ENCODE data around the gene BIN1.

The BIN1 gene

GRCh38 chr2:127071901-127072328, 35.0 kb downstream of the BIN1 start:
- no peak for DNase-seq

- no peak for DNase-seq
These were observed 36.7 kb downstream of the BIN1 start for GRCh38 chr2:127070221-127070620.

DNA sequence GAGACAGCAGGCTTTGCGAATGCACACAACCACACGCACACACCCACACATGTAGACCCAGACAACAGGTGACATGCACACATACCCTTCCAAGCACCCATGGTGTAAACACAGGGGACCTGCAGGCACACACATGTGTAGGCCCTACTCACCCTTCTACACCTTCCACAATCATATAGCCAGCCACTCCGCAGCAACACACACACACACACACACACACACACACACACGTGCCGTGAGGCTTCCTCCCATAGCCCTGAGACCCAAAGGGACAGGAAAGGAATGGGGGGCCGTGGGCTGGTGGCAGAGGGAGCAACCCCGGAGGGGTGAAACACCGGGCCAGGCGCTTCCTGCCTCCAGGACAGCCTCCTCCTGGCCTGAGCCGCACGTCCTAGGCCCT, 37.4 kb downstream of the BIN1 start:
- no peak for DNase-seq

GRCh38 chr2:127069003-127069402, 38.0 kb downstream of the BIN1 start:
- DNase-seq = no peak

DNA sequence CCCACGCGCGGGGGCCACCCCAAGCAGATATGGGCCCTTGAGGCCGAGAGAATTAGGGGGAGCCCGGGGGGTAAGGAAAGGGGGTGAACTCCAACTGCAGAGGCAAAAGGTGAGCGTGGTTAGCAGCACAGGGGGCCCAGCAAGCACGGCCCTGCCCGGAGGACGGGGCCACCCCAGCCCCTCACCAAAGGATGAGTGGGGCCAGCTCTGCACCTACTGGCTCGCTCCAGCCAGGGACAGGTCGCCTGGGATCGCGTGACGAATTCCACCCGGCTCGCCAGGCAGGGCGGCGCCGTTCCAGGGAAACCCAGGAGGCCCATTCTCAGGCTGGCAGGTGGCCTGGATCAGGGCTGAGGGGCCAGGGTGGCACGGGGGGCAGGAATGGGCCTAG, 38.6 kb downstream of the BIN1 start:
- no peak for DNase-seq

DNA sequence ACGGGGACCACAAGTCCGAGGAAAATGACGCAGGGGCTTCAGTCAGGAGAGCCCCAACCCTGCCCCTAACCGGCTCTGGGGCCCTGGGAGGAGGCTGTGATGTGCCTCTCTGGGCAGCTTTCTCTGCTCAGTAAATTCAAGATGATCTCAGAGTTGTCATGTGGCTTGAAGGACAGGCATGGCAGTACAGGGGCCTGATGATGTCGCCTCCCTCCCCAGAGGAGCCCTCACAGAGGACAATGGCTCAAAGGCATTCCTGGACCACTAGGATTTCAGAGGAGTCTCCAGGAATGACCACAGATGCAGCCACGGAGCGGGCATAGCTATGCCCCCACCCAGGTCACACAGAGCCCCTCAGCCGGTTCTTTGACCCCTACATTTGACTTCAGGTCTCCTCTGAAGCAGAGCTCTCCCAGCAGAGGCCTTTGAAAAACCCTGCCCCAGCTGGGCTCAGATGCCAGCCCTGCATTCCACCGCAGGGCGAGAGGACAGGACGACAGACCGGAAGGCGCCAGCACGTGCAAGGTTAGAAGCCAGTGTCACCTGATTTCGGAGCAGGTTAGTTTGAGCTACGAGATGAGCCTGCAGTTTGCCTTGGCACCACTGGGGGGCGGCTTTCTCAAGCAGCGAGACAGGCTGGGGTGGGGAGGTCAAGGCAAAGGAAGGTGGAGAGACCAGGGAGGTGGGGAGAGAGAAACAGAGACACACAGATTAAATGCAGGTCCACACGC, 39.2 kb downstream of the BIN1 start:
- DNase-seq = no peak

GRCh38 chr2:127066942-127067341, 40.0 kb downstream of the BIN1 start:
- DNase-seq = no peak

DNA sequence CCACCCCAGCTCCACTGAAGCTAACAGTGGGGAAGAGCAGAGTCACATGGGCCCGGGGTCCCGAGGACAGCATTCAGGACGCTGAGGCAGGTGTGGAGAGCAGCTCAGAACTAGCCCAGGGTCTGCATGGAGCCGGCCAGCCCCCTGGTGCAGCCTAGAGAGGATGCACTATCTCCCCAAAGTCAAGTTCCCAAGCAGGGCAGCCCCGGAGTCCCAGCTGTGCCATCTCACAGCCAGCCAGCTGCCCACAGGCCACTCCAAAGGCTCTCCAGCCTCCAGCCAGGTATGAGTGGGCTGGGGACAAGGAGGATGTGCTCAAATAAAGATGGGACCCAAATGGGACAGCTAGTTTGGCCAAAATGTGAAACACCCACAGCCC, 41.0 kb downstream of the BIN1 start:
- DNase-seq = no peak

GRCh38 chr2:127065299-127065939, 41.5 kb downstream of the BIN1 start:
- DNase-seq = no peak

DNA sequence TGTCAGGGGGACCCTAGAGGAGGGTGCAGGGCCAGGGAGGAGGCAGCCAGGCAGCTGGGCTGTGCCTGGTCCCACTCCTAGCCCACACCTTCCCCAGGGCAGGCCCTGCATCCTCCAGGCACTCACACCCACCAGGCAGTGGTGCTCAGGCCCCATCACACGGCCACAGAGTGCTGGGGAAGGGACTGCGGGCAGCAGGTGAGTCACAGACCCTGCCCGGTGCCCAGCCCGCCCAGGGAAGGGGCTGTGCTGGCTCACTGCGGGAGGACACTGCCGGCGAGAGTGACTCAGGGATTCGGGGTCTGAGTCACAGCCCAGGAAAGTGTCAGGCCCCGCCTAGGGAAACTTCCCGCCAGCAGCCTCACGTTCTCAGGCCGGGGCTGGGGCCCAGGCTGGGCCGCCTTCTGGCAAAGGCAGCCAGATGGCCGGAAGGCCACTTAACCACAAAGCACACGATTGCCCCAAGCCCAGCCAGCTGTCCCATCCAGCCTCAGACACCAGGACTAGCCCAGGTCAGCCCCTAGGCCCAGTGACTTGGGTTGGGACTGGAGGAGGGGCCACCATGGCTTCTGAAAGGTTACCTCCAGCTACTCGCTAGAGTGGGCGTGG, 42.2 kb downstream of the BIN1 start:
- DNase-seq = no peak

- no peak for DNase-seq
These were observed 43.0 kb downstream of the BIN1 start for GRCh38 chr2:127063701-127064590.

DNA sequence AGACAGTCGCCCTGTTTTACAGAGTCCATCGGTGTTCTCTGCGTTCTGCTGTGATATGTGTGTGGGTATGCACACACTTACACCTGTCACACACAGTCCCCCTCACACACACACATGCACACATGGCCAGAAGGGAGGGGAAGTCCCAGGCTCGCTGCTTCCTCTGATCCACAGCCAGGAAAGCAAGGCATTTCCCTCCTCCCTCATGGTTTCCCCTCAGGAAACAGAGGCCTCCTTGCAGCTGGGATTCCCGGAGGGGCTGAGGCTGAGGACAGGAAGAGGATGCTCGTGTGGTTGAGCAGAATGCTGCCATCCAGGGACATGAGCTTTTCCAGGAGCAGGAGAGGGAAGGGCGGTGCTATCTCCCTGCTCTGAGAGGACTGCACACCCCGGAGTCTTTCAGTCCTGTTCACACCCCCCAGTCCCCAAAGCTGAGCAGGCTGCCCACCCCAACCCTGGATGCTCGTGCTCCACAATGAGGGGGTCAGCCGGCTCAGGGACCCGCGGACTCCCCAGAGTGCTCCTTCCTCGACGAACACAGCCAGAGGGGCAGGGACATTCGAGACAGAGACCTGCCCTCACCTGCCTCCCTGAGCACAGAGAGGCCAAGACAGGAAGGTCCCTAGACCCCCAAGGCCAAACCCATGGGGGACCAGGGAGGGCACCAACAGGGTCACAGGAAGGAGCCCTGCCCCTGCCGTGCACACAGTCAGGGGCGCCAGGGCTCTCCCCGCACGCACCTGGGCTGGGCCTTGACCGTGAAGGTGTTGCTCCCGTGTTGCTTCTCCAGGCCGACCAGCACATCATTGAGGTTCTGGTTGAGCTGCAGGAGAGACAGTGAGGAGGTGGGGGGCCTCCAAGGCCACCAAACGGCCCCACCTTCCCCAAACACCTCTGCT, 45.3 kb downstream of the BIN1 start:
- DNase-seq = no peak

DNA sequence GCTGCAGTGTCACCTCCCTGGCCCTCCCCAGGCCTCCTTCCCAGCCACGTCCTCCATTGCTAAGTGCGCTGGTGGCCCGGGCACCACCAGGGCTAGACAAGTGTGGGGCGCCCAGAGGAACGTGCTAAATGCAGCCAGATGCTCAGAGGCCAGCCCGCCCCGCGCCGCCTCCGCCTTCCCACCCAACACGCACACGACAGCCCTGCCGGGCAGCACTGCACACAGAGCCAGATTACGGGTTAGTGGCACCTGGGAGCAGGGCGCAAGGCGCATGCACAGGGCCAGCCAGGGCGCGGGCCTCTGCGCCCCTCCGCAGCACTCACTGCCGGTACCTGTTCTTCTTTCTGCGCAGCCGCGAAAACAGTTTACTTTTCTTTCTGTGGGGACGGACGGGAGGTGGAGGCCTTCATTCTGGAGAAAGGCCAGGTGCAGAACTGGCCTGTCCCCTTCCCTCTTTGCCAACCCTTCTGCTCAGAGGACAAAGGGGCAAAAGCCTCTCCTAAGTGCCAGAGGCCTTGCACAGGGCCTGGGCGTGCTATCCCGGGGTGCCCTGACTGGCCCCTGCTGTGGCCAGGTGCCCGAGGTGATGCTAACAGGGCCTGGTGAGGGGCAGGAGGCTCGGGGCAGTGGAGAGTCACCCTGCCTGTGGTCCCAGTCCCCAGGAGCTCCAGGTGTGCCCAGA, 46.5 kb downstream of the BIN1 start:
- DNase-seq = no peak

DNA sequence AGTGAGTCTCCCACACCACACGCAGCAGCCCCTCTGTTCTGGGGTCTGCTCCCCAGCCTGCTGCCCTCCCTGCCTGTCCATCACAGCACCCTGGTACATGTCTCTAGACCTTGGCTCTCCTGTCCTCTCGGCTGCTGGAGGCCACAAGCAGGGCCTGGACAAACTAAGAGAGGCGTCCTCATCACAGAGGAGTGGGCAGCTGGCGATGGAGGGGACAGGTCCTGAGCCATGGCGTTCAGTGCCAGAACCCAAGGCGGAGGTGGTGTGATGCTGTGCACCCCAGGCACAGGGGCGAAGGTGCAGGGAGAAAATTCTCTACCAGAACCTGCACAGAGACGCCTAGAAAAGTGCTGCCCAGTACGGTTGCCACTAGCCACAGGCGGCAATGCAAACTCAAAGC, 47.4 kb downstream of the BIN1 start:
- DNase-seq = no peak

- DNase-seq = no peak
These were observed 48.1 kb downstream of the BIN1 start for GRCh38 chr2:127058954-127059252.

DNA sequence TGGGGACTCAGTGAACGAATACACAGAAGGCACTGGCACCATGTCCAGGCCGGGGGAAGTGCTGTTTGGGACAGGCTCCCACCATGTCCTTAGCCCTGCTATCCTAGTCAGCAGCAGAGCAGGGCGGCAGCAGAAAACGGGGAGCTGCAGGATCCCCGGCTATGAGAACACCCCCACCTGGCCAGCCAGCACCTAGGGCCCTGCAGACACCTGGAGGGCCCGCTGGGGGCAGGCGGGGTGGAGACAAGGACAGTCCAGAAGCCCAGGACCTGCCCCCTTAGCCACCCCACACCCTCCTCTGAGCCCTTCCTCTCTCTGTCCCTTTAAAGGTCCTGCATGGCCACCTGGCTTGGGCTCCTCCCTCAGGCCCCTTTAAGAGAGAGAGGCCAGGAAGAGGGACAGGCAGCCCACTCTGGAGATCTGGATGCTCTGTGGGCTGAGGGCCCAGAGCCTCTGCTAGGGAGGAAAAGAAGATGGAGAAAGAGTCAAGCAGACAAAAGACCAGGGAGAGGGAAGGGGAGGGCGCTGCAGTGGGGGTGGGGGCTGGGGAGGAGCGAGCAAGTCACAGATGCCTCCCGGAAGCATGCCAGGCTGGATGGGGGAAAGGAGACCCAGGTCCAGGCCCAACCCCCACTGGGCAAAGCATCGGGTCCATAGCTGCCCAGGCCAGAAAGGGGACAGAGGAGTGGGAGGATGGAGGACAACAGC, 48.6 kb downstream of the BIN1 start:
- DNase-seq = no peak

DNA sequence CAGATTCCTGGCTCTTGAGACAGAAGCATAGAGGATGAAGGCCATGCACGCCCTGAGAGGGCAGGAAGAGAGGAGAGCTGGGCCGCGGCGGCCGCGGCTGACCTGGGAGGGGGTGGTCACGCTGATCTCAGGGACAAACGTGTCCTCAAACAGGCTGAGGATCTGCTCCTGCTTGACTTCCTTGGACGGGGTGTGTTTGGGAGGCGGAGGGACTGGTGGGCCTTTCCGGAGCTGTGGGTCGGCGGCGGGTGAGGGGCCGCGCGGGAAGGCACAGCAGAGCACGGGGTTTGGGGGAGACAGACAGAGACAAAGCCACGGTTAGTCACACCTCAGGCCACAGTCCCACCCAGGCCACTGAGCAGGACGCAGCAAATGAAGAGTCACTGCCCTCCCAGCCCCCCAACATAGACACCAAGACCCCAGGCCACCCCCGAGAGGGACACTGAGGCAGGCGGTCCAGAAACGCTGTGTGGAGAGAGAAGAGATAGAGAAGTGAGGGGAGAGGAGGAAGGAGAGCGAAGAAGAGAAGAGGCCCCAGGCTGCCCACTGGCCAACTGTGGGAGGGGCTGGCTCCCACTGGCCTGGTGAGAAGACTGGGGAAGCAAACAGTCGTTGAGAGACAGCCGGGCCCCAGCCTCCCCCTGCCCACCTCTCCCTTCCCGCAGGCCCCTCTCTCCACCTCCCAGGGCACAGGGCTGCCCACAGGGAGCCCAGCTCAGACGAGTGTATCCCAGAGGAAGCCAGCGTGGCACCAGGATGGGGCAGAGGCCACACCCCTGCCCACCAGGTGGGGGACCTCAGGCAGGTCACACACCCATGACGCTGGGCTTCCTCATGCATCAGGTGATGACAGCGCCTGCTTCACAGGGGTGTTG, 49.3 kb downstream of the BIN1 start:
- DNase-seq = no peak

DNA sequence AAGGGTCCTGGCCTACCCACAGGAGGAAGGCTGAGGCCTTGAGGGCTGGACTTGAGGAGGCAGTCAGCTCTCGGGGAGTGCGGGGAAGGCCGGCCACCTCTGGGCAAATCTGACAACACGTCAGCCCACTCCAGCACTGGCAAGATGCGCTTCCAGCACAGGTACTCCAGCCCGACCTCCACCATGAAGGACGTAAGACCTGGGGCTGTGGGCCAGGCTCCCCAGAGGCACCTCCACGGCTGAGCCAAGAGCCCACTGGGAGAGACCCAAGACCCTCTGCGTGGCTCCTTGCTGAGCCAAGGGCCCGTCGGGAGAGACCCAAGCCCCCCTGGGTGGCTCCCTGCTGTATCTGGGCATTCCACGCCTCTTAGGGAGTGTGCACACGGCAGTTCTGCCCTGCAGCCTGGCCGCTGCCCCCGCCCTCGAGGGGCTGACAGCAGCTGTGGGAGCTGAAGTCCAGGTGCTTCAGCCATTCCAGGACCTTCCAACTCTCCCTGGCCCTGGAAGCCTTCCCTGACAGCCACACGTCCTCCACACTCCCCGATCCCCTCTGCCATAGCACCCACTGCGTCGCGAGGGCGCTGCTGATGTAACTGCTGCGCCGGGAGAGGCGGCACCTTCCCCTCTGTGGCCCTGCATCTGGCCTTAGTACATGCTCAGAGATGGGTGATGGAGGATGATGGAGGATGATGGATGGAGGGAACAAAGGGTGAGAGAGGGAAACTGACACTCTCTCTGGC, 50.2 kb downstream of the BIN1 start:
- no peak for DNase-seq

DNA sequence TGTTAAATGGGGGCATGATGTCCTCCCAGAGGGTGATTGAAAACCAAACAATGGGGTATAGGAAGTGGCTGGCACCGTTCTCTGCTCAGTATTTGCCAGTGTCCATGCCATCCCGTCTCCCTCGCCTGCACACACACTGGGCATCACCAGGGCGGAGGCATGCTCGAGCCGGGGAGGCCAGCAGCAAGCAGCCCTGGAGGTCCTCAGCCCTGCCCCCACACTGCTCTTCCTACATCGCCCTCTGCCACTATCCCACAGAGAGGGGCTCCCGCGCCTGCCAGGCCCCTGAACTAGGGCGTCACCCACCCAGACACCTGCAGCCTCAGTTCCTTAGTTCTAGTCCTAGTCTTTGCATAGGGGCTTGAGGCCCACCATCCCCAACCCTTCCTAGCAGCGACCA, 50.9 kb downstream of the BIN1 start:
- DNase-seq = no peak

- DNase-seq = no peak
These were observed 51.2 kb downstream of the BIN1 start for GRCh38 chr2:127055786-127056076.
